Lower leg skin (tissue), 4 donors: ENCODE results near the gene PYGO2. TPM values are rescaled to one million over a fixed set of nuclear protein-coding genes. Genes with fewer than 3 reads are reported as not detected.

ENCODE experiments used
- DNase-seq, 2 donors: peaks; one replicate each; pipeline ENCODE4 v3.0.0-alpha.2; 2019; ENCODE audit warnings: low spot score in 2 of 2
- H3K4me3 ChIP-seq: fragments of 200-600 bp; sonication (generic); 2 replicates; pipeline ENCODE4 v1.5.1; 2017; ENCODE audit warnings: mild to moderate bottlenecking, low read depth; ENCODE audit not compliant: poor library complexity, severe bottlenecking
- POLR2A ChIP-seq, 2 donors: fragments of 450-650 bp; IDR thresholded peaks; one replicate each; pipeline ENCODE4 v1.6.1; 2016 to 2017; ENCODE audit warnings: antibody characterized with exemption in 2 of 2, mild to moderate bottlenecking in 1 of 2, moderate library complexity in 1 of 2
- WGBS, 2 donors: methylation state at CpG; one replicate each; pipeline ENCODE4 v1.1.5; 2018; 5-methylcytosine and 5-hydroxymethylcytosine counted together
- intact Hi-C: fragments of 100-400 bp; cut with DNase I; formaldehyde crosslinking; loops from one replicate; pipeline ENCODE4 v1.15.0; 2023; ENCODE audit warnings: low total_unique reads
- total RNA-seq, 4 donors: library from RNA; depleted of rRNA; stranded (reverse); fragments of >200 nt; gene quantifications; one replicate each; pipeline ENCODE4 v1.1.0, GENCODE V29; 2016
- TF ChIP-seq, protein P1 (sequence below), 3 donors: fragments of 450-650 bp; IDR thresholded peaks; one replicate each; pipeline ENCODE4 v1.5.1; 2016; ENCODE audit warnings: antibody characterized with exemption in 3 of 3, mild to moderate bottlenecking in 3 of 3, moderate library complexity in 2 of 3

The PYGO2 gene
- total RNA-seq, 4 donors from 2014 or later = 31.9 to 38.0 (median 36.3) TPM

DNA sequence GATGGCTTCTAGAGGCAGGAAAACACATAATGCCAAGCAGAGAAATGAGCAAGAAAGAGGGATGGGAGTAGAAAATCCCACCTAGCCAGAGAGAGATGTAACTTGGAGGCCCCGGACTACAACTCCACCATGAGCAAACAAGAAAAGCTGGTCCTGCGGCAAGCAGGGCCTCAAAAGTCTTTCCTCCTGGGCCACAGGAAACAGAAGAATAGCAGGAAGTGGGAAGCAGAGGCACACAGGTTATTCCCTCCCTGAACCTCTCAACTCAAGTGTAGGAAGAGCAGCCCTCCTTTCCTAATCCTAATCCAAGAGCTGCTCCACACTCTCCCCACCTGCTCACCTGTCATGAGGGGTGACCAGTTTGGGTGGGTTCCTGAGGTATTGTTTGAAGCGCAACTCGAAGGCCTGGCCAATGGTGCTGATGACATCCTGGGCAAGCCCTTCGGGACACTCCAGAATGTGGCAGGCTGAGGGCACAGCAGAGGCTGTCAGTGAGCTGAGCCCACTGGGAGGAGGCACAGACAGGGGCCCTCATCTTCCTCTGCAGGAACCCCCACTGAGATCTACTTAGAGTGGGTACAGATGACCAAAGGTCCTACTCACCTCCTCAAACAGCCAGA, 5.9 kb upstream of the PYGO2 start:
- H3K4me3 ChIP-seq = no peak overlapping the region
- no peak for DNase-seq
- intact Hi-C loops = loop anchor here (10.0 kb wide), 1 partner anchor 47 kb away; no protein-coding TSS in a partner anchor
- WGBS, 2 donors = 65 to 71% methylated on average over 5 of the region's 5 CpGs
- TF ChIP-seq, protein P1, sequence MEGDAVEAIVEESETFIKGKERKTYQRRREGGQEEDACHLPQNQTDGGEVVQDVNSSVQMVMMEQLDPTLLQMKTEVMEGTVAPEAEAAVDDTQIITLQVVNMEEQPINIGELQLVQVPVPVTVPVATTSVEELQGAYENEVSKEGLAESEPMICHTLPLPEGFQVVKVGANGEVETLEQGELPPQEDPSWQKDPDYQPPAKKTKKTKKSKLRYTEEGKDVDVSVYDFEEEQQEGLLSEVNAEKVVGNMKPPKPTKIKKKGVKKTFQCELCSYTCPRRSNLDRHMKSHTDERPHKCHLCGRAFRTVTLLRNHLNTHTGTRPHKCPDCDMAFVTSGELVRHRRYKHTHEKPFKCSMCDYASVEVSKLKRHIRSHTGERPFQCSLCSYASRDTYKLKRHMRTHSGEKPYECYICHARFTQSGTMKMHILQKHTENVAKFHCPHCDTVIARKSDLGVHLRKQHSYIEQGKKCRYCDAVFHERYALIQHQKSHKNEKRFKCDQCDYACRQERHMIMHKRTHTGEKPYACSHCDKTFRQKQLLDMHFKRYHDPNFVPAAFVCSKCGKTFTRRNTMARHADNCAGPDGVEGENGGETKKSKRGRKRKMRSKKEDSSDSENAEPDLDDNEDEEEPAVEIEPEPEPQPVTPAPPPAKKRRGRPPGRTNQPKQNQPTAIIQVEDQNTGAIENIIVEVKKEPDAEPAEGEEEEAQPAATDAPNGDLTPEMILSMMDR (IDR thresholded peaks at IDR 0.05) = no peak
- TF ChIP-seq POLR2A (IDR thresholded peaks at IDR 0.05) = no peak

- TF ChIP-seq, protein P1 (IDR thresholded peaks at IDR 0.05) = no peak
- TF ChIP-seq POLR2A (IDR thresholded peaks at IDR 0.05) = no peak
- DNase-seq = no peak
- H3K4me3 ChIP-seq = no peak overlapping the region
- intact Hi-C loops = loop anchor here (10.0 kb wide), 1 partner anchor 49 kb away; no protein-coding TSS in a partner anchor
- 78 to 81% methylated on average over 6 to 7 of the region's 7 CpGs for WGBS, 2 donors
Measured at GRCh38 chr1:154966111-154966510, 4.5 kb upstream of the PYGO2 start.

- intact Hi-C loops = loop anchor here (10.0 kb wide), 1 partner anchor 50 kb away; no protein-coding TSS in a partner anchor
- no peak overlapping the region for H3K4me3 ChIP-seq
- TF ChIP-seq, protein P1 (IDR thresholded peaks at IDR 0.05) = no peak
- TF ChIP-seq POLR2A (IDR thresholded peaks at IDR 0.05) = no peak
- DNase-seq = no peak
- 85 to 93% methylated on average over 6 of the region's 6 CpGs for WGBS, 2 donors
Measured at GRCh38 chr1:154964359-154964758, 2.8 kb upstream of the PYGO2 start.

DNA sequence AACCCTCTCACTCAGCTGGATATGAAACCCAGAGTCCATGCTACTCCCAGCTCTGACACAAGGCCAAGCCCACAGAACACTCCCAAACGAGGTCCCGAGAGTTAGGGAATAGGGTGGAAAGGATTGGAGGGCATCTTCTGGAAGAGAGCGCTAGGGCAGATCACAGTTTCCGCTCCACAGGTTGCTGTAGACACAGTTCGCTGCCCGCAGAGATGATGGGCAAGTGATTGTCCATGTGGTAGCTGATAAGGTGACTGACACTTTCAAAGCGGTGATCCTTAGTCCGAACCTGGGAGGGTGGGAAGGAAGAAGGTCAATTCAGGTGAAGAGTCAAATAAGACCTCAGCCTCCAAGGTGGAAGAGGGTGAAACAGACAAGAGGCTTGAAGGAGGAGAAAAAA, 2.1 kb upstream of the PYGO2 start:
- intact Hi-C loops = loop anchor here (10.0 kb wide), 1 partner anchor 51 kb away; no protein-coding TSS in a partner anchor
- TF ChIP-seq, protein P1 (IDR thresholded peaks at IDR 0.05) = no peak
- no peak for TF ChIP-seq POLR2A (IDR thresholded peaks at IDR 0.05)
- DNase-seq = no peak
- no peak overlapping the region for H3K4me3 ChIP-seq
- WGBS, 2 donors = 80 to 82% methylated on average over 8 of the region's 8 CpGs

- intact Hi-C loops = loop anchor here (10.0 kb wide), 1 partner anchor 52 kb away; no protein-coding TSS in a partner anchor
- TF ChIP-seq, protein P1 (IDR thresholded peaks at IDR 0.05) = no peak
- no peak for TF ChIP-seq POLR2A (IDR thresholded peaks at IDR 0.05)
- WGBS, 2 donors = 42 to 57% methylated on average over 6 of the region's 6 CpGs
- H3K4me3 ChIP-seq = no peak overlapping the region
- DNase-seq = no peak
Measured at GRCh38 chr1:154962795-154963330, 1.3 kb upstream of the PYGO2 start.
